Gastroesophageal sphincter (tissue), 4 donors: ENCODE results near the gene GRPEL1. TPM values are rescaled to one million over a fixed set of nuclear protein-coding genes. Genes with fewer than 3 reads are reported as not detected.

Source experiments
- ATAC-seq: fragments of 150-250 bp; one replicate; pipeline ENCODE4 v1.9.1; 2016; ENCODE audit warnings: mild to moderate bottlenecking, moderate library complexity
- H3K27ac ChIP-seq, 4 donors: fragments of 200-600 bp; sonication (generic) in 3 of 4; 1 replicate in 3 of 4; 2 replicates in 1 of 4; pipeline ENCODE4 v1.5.1; 2016 to 2019
- H3K27me3 ChIP-seq: fragments of 200-600 bp; sonication (generic); one replicate; pipeline ENCODE4 v1.5.1; 2019
- H3K36me3 ChIP-seq, 2 donors: fragments of 200-600 bp; sonication (generic); one replicate each; pipeline ENCODE4 v1.5.1; 2019; ENCODE audit warnings: control low read depth in 1 of 2
- H3K4me1 ChIP-seq, 3 donors: fragments of 200-600 bp; sonication (generic); 1 replicate in 2 of 3; 2 replicates in 1 of 3; pipeline ENCODE4 v1.5.1; 2016 to 2019; ENCODE audit warnings: control low read depth in 2 of 3
- H3K4me3 ChIP-seq, 2 donors: fragments of 200-600 bp; sonication (generic); one replicate each; pipeline ENCODE4 v1.5.1; 2019; ENCODE audit warnings: mild to moderate bottlenecking in 1 of 2, moderate library complexity in 1 of 2
- H3K9me3 ChIP-seq, 3 donors: fragments of 200-600 bp; sonication (generic); one replicate each; pipeline ENCODE4 v1.5.1; 2017 to 2019; ENCODE audit warnings: control low read depth in 2 of 3
- CTCF ChIP-seq, 4 experiments: fragments of 200-600 bp in 2 of 4; fragments of 450-650 bp in 2 of 4; sonication (generic) in 1 of 4; IDR thresholded peaks; one replicate each; pipeline ENCODE4 v1.5.1; 2017 to 2019; ENCODE audit warnings: antibody characterized with exemption in 4 of 4, mild to moderate bottlenecking in 2 of 4, moderate library complexity in 2 of 4
- EP300 ChIP-seq: sonication (generic); formaldehyde crosslinking; IDR thresholded peaks from one replicate; pipeline ENCODE4 v1.6.1; 2017; ENCODE audit warnings: antibody characterized with exemption, mild to moderate bottlenecking
- POLR2A ChIP-seq, 2 donors: fragments of 450-650 bp; IDR thresholded peaks; one replicate each; pipeline ENCODE4 v1.6.1; 2017; ENCODE audit warnings: antibody characterized with exemption in 2 of 2, mild to moderate bottlenecking in 2 of 2, moderate library complexity in 1 of 2
- POLR2AphosphoS5 ChIP-seq: sonication (generic); formaldehyde crosslinking; IDR thresholded peaks from one replicate; pipeline ENCODE4 v1.6.1; 2017; ENCODE audit warnings: antibody characterized with exemption
- WGBS, 2 donors: methylation state at CpG; one replicate each; pipeline ENCODE4 v1.1.5; 2018; ENCODE audit warnings: low coverage in 1 of 2; 5-methylcytosine and 5-hydroxymethylcytosine counted together
- total RNA-seq, 4 donors: library from RNA; depleted of rRNA; stranded (reverse); fragments of >200 nt; gene quantifications; one replicate each; pipeline ENCODE4 v1.1.0, GENCODE V29; 2016

Gene GRPEL1
- total RNA-seq: 10 to 100 TPM; 14.0 to 32.8 (median 23.9) TPM

GRCh38 chr4:7067452-7068278 is at the start of gene GRPEL1:
GRPEL1 (minus strand) TSS chr4:7068064; CDS start chr4:7068032, 32 bp downstream.
- H3K27me3 ChIP-seq: no peaks in the 10 kb centered on the region
- peak in 1 of 4 experiments; percentile 3 for TF ChIP-seq CTCF (IDR thresholded peaks at IDR 0.05)
- peak; percentile 100 for TF ChIP-seq POLR2AphosphoS5
- peak; percentile 94 to 98 for TF ChIP-seq POLR2A (IDR thresholded peaks at IDR 0.05)
- TF ChIP-seq EP300: no peak
- no peaks in the 10 kb centered on the region for H3K9me3 ChIP-seq
- peaks cover 0 to 48% (median 13%) of the 10 kb centered on the region in 3 donors for H3K4me1 ChIP-seq
- H3K4me3 ChIP-seq: peak within 1 kb of the TSS; percentile 46 to 73
- peak within 1 kb of the TSS; percentile 50 to 95 (median 90) for H3K27ac ChIP-seq
- 0% methylated on average over 9 of the region's 81 CpGs; no CpG with 5 or more reads in 1 of the 2 donors for WGBS, 2 donors
- peaks cover 0 to 20% of the 10 kb centered on the region in 2 donors for H3K36me3 ChIP-seq
- ATAC-seq: peak; percentile 96

GRCh38 chr4:7116705-7117104 is 48.8 kb upstream of the GRPEL1 start:
- no peaks in the 10 kb centered on the region for H3K4me1 ChIP-seq
- 83% methylated on average over 2 of the region's 6 CpGs; no CpG with 5 or more reads in 1 of the 2 donors for WGBS, 2 donors
- H3K27me3 ChIP-seq: no peaks in the 10 kb centered on the region
- no peak for ATAC-seq
- no peaks in the 10 kb centered on the region for H3K9me3 ChIP-seq
- TF ChIP-seq POLR2A (IDR thresholded peaks at IDR 0.05): no peak
- TF ChIP-seq POLR2AphosphoS5: no peak
- no peak for TF ChIP-seq EP300
- TF ChIP-seq CTCF (IDR thresholded peaks at IDR 0.05): no peak
- H3K36me3 ChIP-seq: no peaks in the 10 kb centered on the region
- H3K27ac ChIP-seq: no peak overlapping the region
- no peak overlapping the region for H3K4me3 ChIP-seq

GRCh38 chr4:7115557-7116340 is 47.9 kb upstream of the GRPEL1 start:
- Histone ChIP-seq H3K9me3 (no peaks in the 10 kb centered on the region), H3K4me1 (no peaks in the 10 kb centered on the region), H3K36me3 (no peaks in the 10 kb centered on the region), H3K27me3 (no peaks in the 10 kb centered on the region), H3K4me3 (no peak overlapping the region), H3K27ac (no peak overlapping the region)
- WGBS, 2 donors: 88 to 94% methylated on average over 13 to 16 of the region's 22 CpGs
- ATAC-seq: peak; percentile 7
- TF ChIP-seq CTCF (IDR thresholded peaks at IDR 0.05): no peak
- TF ChIP-seq POLR2A (IDR thresholded peaks at IDR 0.05): no peak
- no peak for TF ChIP-seq POLR2AphosphoS5
- no peak for TF ChIP-seq EP300

GRCh38 chr4:7112656-7113055 is 44.8 kb upstream of the GRPEL1 start:
- H3K36me3 ChIP-seq: no peaks in the 10 kb centered on the region
- H3K4me1 ChIP-seq: no peaks in the 10 kb centered on the region
- WGBS, 2 donors: 87 to 100% methylated on average over 2 to 3 of the region's 9 CpGs
- H3K27ac ChIP-seq: no peak overlapping the region
- no peak overlapping the region for H3K4me3 ChIP-seq
- no peaks in the 10 kb centered on the region for H3K9me3 ChIP-seq
- no peak for ATAC-seq
- no peaks in the 10 kb centered on the region for H3K27me3 ChIP-seq
- no peak for TF ChIP-seq EP300
- TF ChIP-seq POLR2A (IDR thresholded peaks at IDR 0.05): no peak
- no peak for TF ChIP-seq CTCF (IDR thresholded peaks at IDR 0.05)
- no peak for TF ChIP-seq POLR2AphosphoS5
